Left renal cortex interstitium (tissue), 4 donors: Measurements from ENCODE around the gene SLC11A2. TPM values are rescaled to one million over a fixed set of nuclear protein-coding genes. Genes with fewer than 3 reads are reported as not detected.
"Not testable (repeated sequence)": the region's sequence is repeated elsewhere in the genome, so short reads cannot be mapped to it uniquely, and the experiment has no call there.

Experiments used
- DNase-seq, 4 donors: peaks; one replicate each; pipeline ENCODE4 v3.0.0-alpha.2; 2013; ENCODE audit warnings: low read depth in 4 of 4, low spot score in 2 of 4, missing footprints in 1 of 4
- polyA plus RNA-seq, 4 donors: library from polyadenylated mRNA; unstranded; fragments of 120-200 nt; gene quantifications; one replicate each; pipeline ENCODE4 v1.2.1, GENCODE V29; 2013; ENCODE audit not compliant: insufficient read length in 4 of 4

The SLC11A2 gene
- polyA plus RNA-seq, 4 donors, result 43.1 to 64.4 (median 51.8) TPM

GRCh38 chr12:51028126-51028812 is 2.1 kb upstream of the SLC11A2 start:
- no peak for DNase-seq

GRCh38 chr12:51027342-51027835 is 1.2 kb upstream of the SLC11A2 start:
- no peak for DNase-seq

GRCh38 chr12:51025338-51025835 is 797 bp downstream of the SLC11A2 start:
- peak in 1 of 4 donors; percentile 68 for DNase-seq

DNA sequence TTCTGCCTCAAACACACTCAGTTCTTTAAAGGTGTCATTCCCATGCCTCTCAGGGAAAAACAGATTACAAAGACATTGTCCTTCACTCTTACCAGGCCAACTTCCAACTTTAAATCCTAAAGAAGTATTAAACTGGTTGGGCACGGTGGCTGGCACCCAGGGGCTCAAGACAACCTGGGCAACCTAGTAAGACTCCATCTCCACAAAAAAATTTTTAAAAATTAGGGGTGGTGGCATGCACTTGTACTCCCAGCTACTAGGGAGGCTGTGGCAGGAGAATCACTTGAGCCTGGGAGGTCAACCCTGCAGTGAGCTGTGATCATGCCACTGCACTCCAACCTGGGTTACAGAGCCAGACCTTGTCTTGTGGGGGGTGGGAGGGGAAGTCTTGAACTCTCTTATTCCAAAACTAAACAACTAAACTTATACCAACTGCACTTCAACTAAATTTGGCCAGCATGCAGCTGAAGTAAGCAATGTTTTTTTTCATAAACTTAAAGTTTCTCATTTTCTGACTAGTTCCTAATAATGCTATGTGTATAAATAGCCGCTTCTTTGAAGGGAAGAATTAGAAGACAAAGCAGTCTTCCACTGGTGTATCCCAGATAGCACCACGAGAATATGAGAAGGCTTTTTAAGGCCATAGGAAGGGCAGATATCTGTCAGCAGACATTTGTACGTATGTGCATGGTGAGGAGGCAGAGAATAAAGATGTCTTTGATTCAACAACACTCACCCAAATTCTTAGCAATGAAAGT is 2.4 kb downstream of the SLC11A2 start:
- DNase-seq, result no peak

DNA sequence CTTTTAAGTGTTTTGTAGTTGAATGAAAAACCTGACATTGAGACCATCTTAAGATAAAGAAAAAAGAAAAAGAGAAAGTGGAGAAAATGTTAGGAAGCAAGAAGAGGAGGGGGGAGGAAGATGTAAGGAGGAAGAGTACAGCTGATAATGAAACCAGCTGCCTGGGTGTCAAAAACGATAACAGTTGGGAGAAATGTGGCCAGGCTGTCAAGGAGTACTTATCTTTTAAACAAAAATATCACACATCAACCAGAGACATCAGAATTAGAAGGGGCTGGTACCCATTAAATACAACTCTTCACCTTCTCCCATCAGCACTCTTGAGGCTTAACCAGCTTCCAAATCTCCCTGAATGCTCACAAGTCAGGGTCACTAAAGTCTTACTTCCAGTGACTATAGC is 4.5 kb downstream of the SLC11A2 start:
- no peak for DNase-seq

DNA sequence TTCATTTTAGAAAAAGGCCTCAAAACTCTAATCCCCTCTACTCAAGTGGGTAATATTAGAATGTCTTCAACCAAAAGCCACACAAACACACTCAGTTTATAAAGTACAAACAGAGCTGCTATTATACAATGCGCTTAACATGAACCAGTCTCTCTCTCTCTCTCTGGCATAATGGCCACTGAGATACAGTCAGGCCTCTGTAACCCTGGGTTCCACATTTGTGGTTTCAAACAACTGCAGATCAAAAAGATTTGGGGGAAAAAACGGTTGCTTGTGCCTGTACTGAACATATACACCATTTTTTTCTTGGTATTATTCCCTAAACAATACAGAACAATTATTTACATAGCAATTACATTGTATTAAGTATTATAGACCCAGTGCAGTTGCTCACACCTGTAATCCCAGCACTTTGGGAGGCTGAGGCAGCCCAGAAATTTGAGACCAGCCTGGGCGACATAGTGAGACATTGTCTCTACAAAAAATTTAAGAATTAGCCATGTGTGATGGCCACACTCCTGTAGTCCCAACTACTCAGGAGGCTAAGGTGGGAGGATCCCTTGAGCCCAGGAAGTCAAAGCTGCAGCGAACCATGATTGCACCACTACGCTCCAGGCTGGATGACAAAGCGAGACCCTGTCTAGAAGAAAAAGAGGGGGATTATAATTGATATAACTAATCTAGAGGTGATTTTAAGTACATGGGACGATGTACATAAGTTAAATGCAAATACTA is 5.6 kb downstream of the SLC11A2 start:
- DNase-seq, result no peak

DNA sequence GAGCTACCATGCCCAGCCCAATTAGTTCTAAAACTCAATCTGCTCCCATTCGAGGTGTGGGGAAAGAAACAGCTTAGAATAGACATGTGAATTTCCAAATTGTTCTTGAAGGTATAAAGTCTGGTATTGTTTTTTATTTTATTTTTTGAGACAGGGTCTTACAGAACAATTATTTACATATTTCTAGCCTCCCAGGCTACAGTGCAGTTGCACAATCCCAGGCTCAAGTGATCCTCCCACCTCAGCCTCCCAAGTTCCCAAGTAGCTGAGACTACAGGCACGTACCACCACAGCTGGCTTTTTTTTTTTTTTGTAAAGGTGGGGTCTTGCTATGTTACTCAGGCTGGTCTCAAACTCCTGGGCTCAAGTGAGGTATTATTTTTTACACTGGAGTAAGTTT is 6.3 kb downstream of the SLC11A2 start:
- DNase-seq, result no peak

DNA sequence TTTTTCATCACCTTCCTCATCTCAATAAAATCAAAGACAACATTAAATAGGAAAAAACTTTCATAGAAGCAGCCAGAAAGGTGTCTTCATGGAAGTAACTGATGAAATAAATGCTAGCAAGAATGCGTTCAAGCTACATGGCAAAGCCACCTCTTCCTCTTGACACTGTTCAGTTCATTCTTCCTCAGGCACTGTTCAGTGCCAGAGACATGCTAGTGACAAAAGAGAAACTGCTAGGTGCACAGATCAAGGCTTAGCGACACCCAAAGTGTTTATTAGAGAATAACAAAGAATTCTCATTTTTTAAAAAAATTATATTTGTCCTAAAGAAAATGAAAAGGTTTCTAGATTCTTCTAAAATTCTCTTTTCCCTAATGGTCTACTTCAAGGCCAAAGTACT is 7.2 kb downstream of the SLC11A2 start:
- DNase-seq, result no peak

DNA sequence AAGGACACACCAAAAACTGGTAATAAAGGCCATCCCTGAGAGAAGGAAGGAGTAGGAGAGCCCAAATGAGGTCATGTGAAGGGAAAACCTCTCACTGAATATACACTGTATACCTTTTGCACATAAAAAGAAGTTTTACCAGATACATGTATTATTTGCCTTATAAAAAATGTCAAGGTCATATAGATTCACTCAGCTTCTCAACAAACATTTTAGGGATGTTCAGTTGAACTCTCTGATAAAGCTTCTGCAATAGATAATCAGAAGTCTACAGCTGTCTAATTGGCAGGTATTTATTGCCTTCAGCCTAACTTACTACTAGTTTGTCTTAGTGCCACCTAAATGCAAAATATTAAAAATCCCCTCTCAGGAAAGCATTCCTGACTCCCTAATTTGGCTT is 8.7 kb downstream of the SLC11A2 start:
- DNase-seq, result no peak

DNA sequence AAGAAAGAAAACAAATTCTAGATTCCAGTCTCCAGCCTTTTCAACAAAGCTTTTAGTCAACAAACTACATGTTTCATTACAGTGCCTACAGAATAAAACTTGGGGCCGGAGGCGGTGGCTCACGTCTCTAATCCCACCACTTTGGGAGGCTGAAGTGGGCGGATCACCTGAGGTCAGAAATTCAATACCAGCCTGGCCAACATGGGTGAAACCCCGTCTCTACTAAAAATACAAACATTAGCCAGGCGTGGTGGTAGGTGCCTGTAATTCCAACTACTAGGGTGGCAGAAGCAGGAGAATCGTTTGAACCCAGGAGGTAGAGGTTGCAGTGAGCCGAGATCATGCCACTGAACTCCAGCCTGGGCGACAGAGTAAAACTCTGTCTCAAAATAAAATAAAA is 11.7 kb downstream of the SLC11A2 start:
- not testable (repeated sequence) for DNase-seq

DNA sequence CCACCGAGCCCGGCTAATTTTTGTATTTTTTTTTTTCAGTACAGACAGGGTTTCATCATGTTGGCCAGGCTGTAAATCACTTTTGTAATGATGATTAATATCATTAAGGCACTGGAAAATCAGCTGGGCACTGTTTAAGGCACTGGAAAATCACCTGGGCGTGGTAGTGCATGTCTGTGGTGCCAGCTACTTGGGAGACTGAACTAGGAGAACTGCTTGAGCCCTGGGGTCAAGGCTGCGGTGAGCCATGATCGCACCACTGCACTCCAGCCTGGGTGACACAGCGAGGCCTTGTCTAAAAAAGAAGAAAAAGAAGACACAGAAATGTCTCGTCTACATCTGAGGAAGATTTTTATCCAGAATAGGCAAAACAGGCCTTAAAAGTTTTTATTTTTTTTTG is 12.7 kb downstream of the SLC11A2 start:
- DNase-seq, result no peak

- no peak for DNase-seq
These were observed 13.5 kb downstream of the SLC11A2 start for GRCh38 chr12:51012570-51013236.

DNA sequence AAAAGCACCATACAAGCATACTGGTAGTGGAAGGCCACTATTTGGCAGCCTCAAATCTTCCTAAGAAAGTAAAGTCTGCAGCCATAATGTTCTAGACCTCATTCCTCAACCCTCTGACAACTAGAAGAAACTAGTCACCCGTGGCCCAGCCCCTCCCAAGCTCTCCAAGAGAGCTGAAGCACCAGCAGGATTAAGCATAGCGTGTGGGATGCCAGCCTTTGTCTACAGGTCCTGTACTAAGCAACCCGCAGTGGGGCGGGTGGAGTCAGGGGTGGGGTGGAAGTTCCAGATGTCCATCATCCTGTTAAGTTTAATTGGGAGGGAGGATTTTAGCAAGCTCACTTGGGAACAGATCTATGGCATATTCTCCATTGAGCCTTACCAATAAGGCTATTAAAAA is 14.2 kb downstream of the SLC11A2 start:
- no peak for DNase-seq

GRCh38 chr12:51009056-51009440 is 17.1 kb downstream of the SLC11A2 start:
- DNase-seq, result no peak

DNA sequence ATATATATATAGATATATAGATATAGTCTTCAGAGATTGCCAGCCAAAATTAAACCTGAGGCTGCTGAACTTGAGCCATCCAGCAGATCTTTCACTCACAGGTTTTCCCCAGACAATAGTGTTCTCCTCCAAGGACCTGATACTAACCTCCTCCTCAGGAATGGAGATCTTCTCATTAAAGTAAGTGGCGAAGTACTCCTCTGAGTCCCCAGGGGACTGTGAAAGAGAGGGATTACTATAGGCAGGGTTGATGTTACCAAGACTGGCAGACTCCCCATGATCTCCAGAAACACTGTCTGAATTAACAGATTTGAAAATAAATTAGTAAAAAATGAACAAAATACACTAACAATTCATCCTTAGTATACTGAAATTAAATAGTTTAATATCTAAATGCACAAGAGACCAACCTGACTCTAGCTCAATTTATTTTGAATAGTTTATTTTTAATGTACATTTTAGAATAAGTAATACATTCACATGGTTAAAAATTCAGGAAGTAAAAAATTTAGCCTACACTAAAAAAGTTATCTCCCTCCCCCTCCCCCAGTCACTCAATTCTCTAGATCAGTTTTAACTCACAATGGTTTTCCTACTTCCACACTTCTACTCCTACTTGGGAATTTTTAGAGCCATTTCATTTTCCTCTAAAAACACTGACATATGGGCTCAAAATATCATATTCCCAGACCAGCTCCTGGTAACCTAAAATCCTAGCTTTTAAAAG is 17.7 kb downstream of the SLC11A2 start:
- no peak for DNase-seq

DNA sequence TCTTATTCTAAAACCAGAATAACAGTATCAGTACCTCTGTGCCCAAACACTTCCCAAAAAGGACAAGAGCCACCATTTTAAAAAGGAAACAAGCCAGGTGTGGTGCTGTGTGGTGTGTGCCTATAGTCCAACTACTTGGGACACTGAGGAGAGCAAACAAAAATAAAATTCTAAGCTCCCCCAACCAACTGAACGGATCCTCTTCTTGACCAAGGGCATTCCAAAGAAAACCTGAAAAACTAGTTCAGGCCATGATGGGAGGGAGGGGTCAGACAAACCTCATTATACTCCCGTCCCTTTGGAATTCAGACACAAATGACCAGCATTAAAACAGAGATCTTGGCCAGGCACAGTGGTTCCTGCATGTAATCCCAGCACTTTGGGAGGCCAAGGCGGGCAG is 20.5 kb downstream of the SLC11A2 start:
- DNase-seq, result no peak

GRCh38 chr12:51005030-51005429 is 21.2 kb downstream of the SLC11A2 start:
- DNase-seq, result no peak

DNA sequence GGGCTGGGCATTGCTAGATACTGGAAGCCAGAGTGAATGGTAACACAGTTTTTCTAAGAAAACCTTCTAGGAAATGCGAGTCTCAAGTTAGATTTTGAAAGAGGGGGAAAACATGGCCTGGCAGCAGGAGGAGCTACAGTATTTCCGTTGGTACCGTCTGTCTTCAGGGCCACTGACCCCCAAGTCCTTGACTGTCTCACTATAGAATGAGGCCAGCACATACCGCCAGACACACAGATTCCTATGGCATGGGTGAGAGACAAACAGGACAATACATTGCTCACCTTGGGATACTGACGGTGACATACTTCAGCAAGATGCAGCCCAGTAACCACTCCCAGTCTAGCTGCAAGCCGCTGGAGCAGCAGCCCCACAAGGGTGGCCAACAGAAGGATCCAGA is 21.7 kb downstream of the SLC11A2 start:
- DNase-seq, result no peak

DNA sequence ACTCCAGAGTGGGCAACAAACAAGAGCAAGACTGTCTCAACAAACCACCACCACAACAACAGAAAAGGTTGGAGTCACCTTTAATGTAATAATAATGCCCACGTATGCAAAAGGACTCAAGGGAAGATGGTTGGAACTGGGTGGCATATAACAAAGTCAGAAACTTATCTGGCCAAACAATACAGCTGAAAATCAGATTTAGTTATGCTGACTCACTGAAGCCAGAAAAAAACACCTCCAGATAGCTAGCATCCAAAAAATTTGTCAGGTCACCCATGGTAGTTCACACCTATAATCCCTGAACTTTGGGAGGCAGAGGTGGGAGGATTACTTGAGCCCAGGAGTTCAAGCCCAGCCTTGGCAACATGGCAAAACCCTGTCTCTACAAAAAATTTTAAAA is 24.4 kb downstream of the SLC11A2 start:
- no peak for DNase-seq

DNA sequence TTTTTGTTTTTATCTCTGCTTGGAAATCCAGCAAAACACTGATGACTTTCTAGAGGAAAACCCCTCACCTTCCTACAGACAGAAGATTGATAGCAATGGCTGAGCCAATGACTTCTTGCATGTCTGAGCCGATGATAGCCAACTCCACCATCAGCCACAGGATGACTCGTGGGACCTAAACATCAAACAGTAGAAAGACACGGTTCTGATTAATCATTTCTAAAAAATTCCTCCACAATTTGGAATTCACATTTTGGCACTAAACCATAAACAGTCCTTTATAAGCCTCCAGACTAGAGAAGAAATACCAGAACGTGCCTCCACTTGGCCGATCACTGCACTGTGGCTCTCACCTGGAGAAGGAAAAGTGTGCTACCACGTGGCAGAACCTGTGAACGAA is 25.9 kb downstream of the SLC11A2 start:
- no peak for DNase-seq
